Liver (tissue), 9 donors: ENCODE measurements around the gene BPIFB3. TPM values are rescaled to one million over a fixed set of nuclear protein-coding genes. Genes with fewer than 3 reads are reported as not detected.

ENCODE experiments used
- DNase-seq: peaks from one replicate; pipeline ENCODE4 v3.0.0-alpha.2; 2017; ENCODE audit warnings: low spot score
- H3K27ac ChIP-seq, 2 donors: one replicate each; pipeline ENCODE4 v1.7.0; 2013; ENCODE audit warnings: inconsistent platforms in 2 of 2, low read length in 2 of 2, control low read depth in 1 of 2, low read depth in 1 of 2, mild to moderate bottlenecking in 1 of 2
- H3K27me3 ChIP-seq, 4 donors: one replicate each; pipeline versions ENCODE4 v1.6.1 to v1.7.0; 2013; ENCODE audit warnings: low read length in 3 of 4, inconsistent platforms in 1 of 4, mild to moderate bottlenecking in 1 of 4, moderate library complexity in 1 of 4; ENCODE audit not compliant: control insufficient read depth in 4 of 4, insufficient read depth in 4 of 4
- H3K36me3 ChIP-seq, 4 donors: one replicate each; pipeline versions ENCODE4 v1.6.1 to v1.7.0; 2013; ENCODE audit warnings: low read length in 3 of 4, mild to moderate bottlenecking in 3 of 4, low read depth in 1 of 4, moderate library complexity in 1 of 4; ENCODE audit not compliant: control insufficient read depth in 4 of 4, insufficient read depth in 3 of 4
- H3K4me1 ChIP-seq, 4 donors: one replicate each; pipeline versions ENCODE4 v1.6.1 to v1.7.0; 2013; ENCODE audit warnings: low read length in 3 of 4, mild to moderate bottlenecking in 3 of 4, moderate library complexity in 1 of 4; ENCODE audit not compliant: control insufficient read depth in 4 of 4, insufficient read depth in 4 of 4
- H3K4me3 ChIP-seq, 3 donors: one replicate each; pipeline versions ENCODE4 v1.6.1 to v1.7.0; 2013; ENCODE audit warnings: low read length in 3 of 3, control low read depth in 1 of 3, low read depth in 1 of 3, mild to moderate bottlenecking in 1 of 3
- H3K9ac ChIP-seq, 2 donors: one replicate each; pipeline ENCODE4 v1.7.0; 2013; ENCODE audit warnings: low read length in 2 of 2, mild to moderate bottlenecking in 2 of 2, moderate library complexity in 2 of 2, control low read depth in 1 of 2, low read depth in 1 of 2
- H3K9me3 ChIP-seq, 4 donors: one replicate each; pipeline versions ENCODE4 v1.6.1 to v1.7.0; 2013; ENCODE audit warnings: low read length in 3 of 4; ENCODE audit not compliant: control insufficient read depth in 4 of 4
- ATF3 ChIP-seq: IDR thresholded peaks from 2 replicates; pipeline ENCODE4 v1.6.1; 2016; ENCODE audit warnings: antibody characterized with exemption
- CTCF ChIP-seq: fragments of 150-350 bp; IDR thresholded peaks from 2 replicates; pipeline ENCODE4 v1.5.1; 2017; ENCODE audit warnings: improper control_type of control experiment, low read depth, low read length; ENCODE audit not compliant: missing input control
- EGR1 ChIP-seq, 2 donors: IDR thresholded peaks; 2 replicates each; pipeline ENCODE4 v1.6.1; 2016 to 2018; ENCODE audit warnings: antibody characterized with exemption in 2 of 2, low read depth in 2 of 2
- FOXA1 ChIP-seq: IDR thresholded peaks from 2 replicates; pipeline ENCODE4 v1.6.1; 2016; ENCODE audit warnings: antibody characterized with exemption
- FOXA2 ChIP-seq: IDR thresholded peaks from 2 replicates; pipeline ENCODE4 v1.6.1; 2016; ENCODE audit warnings: antibody characterized with exemption
- GABPA ChIP-seq, 2 donors: IDR thresholded peaks in 1 of 2; conservative IDR thresholded peaks in 1 of 2; 2 replicates each; pipeline ENCODE4 v1.6.1; 2016; ENCODE audit warnings: antibody characterized with exemption in 2 of 2, mild to moderate bottlenecking in 1 of 2, moderate library complexity in 1 of 2
- HNF4A ChIP-seq, 2 donors: conservative IDR thresholded peaks; 2 replicates each; pipeline ENCODE4 v1.6.1; 2016; ENCODE audit warnings: antibody characterized with exemption in 2 of 2, mild to moderate bottlenecking in 2 of 2
- HNF4G ChIP-seq: IDR thresholded peaks from 2 replicates; pipeline ENCODE4 v1.6.1; 2016; ENCODE audit warnings: antibody characterized with exemption
- MAX ChIP-seq: IDR thresholded peaks from 2 replicates; pipeline ENCODE4 v1.6.1; 2016; ENCODE audit warnings: antibody characterized with exemption
- NR2F2 ChIP-seq: IDR thresholded peaks from 2 replicates; pipeline ENCODE4 v1.6.1; 2016; ENCODE audit warnings: antibody characterized with exemption
- RAD21 ChIP-seq, 2 donors: IDR thresholded peaks; 2 replicates each; pipeline ENCODE4 v1.6.1; 2016; ENCODE audit warnings: antibody characterized with exemption in 2 of 2, mild to moderate bottlenecking in 2 of 2
- REST ChIP-seq: IDR thresholded peaks from 2 replicates; pipeline ENCODE4 v1.6.1; 2016; ENCODE audit warnings: antibody characterized with exemption, mild to moderate bottlenecking
- RXRA ChIP-seq, 2 donors: IDR thresholded peaks; 2 replicates each; pipeline ENCODE4 v1.6.1; 2017 to 2018; ENCODE audit warnings: antibody characterized with exemption in 2 of 2, mild to moderate bottlenecking in 1 of 2
- TAF1 ChIP-seq: conservative IDR thresholded peaks from 2 replicates; pipeline ENCODE4 v1.6.1; 2016; ENCODE audit warnings: antibody characterized with exemption, mild to moderate bottlenecking
- YY1 ChIP-seq: IDR thresholded peaks from 2 replicates; pipeline ENCODE4 v1.6.1; 2016; ENCODE audit warnings: antibody characterized with exemption, mild to moderate bottlenecking
- ZBTB33 ChIP-seq: IDR thresholded peaks from 2 replicates; pipeline ENCODE4 v1.6.1; 2016; ENCODE audit warnings: antibody characterized with exemption
- WGBS: extraction: QIAGEN DNeasy Blood & Tissue Kit; methylation state at CpG from one replicate; pipeline ENCODE4 v1.1.7; 2013; 5-methylcytosine and 5-hydroxymethylcytosine counted together
- polyA plus RNA-seq, 2 donors: library from polyadenylated mRNA; stranded (reverse) in 1 of 2; unstranded in 1 of 2; fragments of 200-250 nt in 1 of 2; fragments of >200 nt in 1 of 2; fragmentation: Nextera tagmentation in 1 of 2; extraction: Ambion mirVana in 1 of 2; gene quantifications; one replicate each; pipeline versions ENCODE4 v1.2.1 to v1.2.3, GENCODE V29; 2013 to 2015
- total RNA-seq, 2 donors: library from RNA; depleted of rRNA; stranded (reverse); fragments of >200 nt; gene quantifications; one replicate each; pipeline ENCODE4 v1.2.3, GENCODE V29; 2014
- donor health status: healthy.
- donor health status: healthy.
- donor health status: healthy.
- donor health status: healthy.
- donor health status: healthy.

BPIFB3 gene
- total and polyA plus RNA-seq, 4 donors, result not detected

GRCh38 chr20:33065785-33066184, 12.1 kb downstream of the BPIFB3 start:
- Histone ChIP-seq H3K36me3 (no peaks in the 10 kb centered on the region), H3K4me3 (no peak overlapping the region), H3K9me3 (no peaks in the 10 kb centered on the region), H3K9ac (no peak overlapping the region), H3K27me3 (no peaks in the 10 kb centered on the region), H3K27ac (no peak overlapping the region), H3K4me1 (no peaks in the 10 kb centered on the region)
- DNase-seq, result no peak
- 88% methylated on average over 9 of the region's 9 CpGs for WGBS
- no peak for TF ChIP-seq FOXA2
- TF ChIP-seq YY1, result no peak
- no peak for TF ChIP-seq RAD21 (IDR thresholded peaks at IDR 0.05)
- TF ChIP-seq EGR1 (IDR thresholded peaks at IDR 0.05; ENCODE audit: low read depth in 2 of 2), result no peak

- 78% methylated on average over 3 of the region's 3 CpGs for WGBS
- Histone ChIP-seq H3K4me3 (no peak overlapping the region), H3K27ac (no peak overlapping the region), H3K9ac (no peak overlapping the region), H3K36me3 (no peaks in the 10 kb centered on the region), H3K27me3 (no peaks in the 10 kb centered on the region), H3K4me1 (no peaks in the 10 kb centered on the region), H3K9me3 (no peaks in the 10 kb centered on the region)
- no peak for DNase-seq
- TF ChIP-seq HNF4A (conservative IDR thresholded peaks at IDR 0.05), result no peak
- no peak for TF ChIP-seq YY1
- no peak for TF ChIP-seq RAD21 (IDR thresholded peaks at IDR 0.05)
- no peak for TF ChIP-seq ZBTB33
- no peak for TF ChIP-seq GABPA (IDR thresholded peaks at IDR 0.05 in 1 of 2, conservative IDR thresholded peaks at IDR 0.05 in 1 of 2)
- TF ChIP-seq HNF4G, result no peak
- TF ChIP-seq RXRA (IDR thresholded peaks at IDR 0.05), result no peak
- TF ChIP-seq CTCF, result no peak
- no peak for TF ChIP-seq MAX
- TF ChIP-seq NR2F2, result no peak
- no peak for TF ChIP-seq TAF1
- no peak for TF ChIP-seq ATF3
- TF ChIP-seq REST, result no peak
- no peak for TF ChIP-seq FOXA1
Observed at GRCh38 chr20:33067806-33068205, 14.1 kb downstream of the BPIFB3 start.
